GM19240 (cell line): ENCODE measurements around the gene SHC3.

Experiments
- DNase-seq: peaks from one replicate; pipeline ENCODE4 v3.0.0; 2011; ENCODE audit warnings: low spot score; ENCODE audit not compliant: insufficient read length

Gene SHC3

GRCh38 chr9:89154651-89155336, 23.8 kb downstream of the SHC3 start:
- no peak for DNase-seq

GRCh38 chr9:89154218-89154617, 24.4 kb downstream of the SHC3 start:
- no peak for DNase-seq

DNA sequence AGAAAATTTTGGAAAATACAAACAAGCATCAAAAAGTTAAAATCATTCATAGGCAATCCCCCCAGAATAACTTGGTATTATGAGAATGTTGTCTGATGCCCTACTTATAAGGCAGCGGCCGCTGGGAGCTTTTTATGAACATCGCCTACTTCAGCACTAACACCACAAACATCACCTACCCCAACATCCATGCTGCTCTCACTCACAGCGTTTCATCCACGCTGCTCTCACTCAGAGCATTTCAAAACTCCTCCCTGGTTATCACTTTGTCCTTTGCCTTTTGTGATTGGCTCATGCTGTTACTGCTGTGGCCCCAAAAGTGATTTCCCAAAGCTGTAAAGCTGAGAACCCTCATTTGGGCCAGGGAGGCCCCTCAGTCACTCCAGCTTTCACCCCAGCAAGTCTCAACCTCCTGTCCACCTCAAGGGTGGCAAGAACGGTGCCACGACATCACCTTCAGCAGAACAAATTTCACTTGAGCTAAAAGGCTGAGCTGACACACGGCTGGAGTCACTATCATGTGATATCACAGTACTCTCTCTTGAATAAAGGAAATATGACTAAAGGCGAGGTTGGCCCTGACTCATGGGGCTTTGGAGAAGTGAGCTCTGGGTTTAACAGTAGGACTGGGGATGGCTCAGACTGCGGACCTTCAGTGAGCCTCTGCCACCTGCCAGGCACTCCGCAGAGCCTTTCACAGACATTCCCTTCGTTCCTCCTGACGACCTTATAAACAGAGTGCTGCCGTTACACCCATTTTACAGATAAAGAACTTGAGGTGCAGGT, 25.2 kb downstream of the SHC3 start:
- DNase-seq: no peak

DNA sequence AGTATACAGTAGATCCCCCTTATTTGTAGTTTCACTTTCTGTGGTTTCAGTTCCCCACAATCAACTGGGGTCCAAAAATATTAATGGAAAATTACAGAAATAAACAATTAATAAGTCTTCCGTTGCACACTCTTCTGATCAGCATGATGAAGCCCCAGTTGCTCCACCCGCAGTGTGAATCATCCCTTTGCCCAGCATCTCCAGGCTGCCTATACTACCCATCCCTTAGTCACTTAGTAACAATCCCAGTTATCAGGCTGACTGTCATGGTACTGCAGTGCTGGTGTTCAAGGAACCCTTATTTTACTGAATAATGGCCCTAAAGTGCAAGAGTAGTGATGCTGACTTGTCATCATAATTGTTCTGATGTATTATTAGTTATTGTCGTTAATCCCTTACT, 28.9 kb downstream of the SHC3 start:
- no peak for DNase-seq

GRCh38 chr9:89145097-89145496, 33.5 kb downstream of the SHC3 start:
- DNase-seq: no peak

DNA sequence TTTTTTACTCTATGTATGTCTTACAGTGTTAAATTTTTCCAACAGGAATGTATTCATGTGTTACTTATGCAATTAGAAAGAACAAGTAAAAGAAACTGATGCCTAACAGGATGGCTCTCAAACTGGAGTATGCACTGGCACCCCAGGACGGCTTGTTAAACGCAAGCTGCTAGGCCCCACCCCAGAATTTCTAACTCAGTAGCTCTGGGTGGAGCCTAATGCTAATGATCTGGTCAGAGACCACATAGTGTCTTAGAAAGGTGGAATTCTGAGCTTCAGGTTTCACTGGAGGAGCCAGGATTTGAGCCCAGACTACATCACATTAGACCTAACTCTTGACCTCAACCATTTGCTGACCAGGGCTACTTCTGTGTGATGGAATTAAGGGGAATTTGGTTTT, 34.4 kb downstream of the SHC3 start:
- no peak for DNase-seq

GRCh38 chr9:89143266-89143665, 35.4 kb downstream of the SHC3 start:
- no peak for DNase-seq

- no peak for DNase-seq
Measured at GRCh38 chr9:89139455-89139854, 39.2 kb downstream of the SHC3 start.

GRCh38 chr9:89138463-89139390, 39.9 kb downstream of the SHC3 start:
- no peak for DNase-seq

DNA sequence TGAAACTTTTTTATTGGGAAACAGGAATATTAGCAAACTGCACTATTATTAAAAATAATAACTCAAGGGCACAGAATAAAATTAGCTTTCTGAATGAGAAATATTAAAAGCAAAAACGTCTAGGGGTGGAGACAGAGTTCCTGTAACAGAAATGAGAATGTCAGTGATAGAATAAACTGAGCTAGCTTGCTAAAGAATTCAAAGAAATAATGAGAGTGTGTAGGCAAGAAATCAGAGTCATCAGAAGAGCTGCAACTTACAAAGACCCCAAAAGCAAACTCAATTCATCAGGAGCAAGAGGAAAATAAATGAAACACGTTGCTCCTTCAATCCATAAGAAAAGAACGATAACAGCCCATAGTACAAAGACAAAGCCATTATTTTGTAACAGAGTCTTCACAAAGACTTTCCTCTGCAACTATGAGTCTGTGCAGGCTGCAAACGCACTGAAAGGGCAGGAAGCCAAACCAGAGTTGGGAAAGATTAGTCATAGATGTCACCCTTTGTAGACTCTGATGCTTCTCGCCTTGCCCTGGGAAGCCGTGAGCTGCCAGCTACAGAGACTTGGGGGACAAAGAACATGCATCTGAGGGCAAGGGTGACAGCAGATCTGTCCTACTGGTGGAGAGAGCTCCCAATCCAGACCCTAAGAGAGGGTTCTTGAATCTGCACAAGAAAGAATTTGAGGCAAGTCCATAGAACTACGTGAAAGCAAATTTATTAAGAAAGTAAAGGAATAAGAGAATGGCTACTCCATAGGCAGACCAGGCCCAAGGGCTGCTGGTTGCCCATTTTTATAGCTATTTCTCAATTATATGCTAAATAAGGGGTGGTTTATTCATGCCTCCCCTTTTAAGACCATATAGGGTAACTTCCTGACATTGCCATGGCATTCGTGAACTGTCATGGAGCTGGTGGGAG, 40.8 kb downstream of the SHC3 start:
- no peak for DNase-seq

DNA sequence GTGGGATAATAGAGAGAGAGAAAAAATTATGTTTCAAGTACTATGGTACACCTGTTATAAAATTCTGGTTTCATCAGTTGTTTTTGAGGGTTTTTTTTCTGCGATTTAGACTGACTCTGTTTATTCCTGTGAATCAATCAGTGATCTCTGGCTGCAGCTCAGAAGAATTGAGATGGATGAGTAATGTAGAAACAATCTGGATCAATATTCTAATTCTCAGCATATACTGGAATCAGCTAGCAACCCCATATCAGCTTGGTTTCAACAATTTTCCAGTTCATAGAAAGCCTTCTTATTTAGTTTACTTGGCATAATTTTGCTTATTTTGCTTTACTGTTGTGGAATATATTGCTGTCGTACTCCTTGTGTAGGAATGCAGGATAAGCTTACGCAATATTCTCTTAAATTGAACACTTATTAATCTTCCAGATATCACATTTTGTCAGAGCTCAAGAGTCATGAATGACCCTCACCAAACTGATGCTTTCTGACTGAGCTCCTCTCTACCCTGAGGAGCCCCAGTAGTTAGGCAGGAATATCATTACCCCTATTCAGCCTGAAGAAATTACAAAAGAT, 42.9 kb downstream of the SHC3 start:
- no peak for DNase-seq

DNA sequence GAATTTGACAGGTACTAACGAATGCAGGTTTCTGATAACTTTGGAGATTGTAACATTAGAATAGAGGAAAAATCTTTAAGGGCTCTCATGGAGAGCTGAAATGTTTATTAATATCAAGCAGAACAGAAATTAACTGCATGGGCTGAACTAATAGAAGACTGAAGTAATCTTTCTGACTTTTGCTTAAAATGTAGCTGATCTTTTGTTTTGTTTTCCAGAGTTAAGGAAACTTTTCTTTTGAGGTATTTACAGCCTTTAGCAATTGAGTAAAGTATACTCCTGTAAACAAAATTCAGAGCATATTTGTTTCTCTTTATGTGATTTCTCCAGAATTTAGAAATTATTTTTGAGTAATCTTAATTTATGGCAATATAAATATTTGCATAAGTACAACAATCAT, 43.9 kb downstream of the SHC3 start:
- DNase-seq: no peak

GRCh38 chr9:89122949-89123348, 55.7 kb downstream of the SHC3 start:
- no peak for DNase-seq

DNA sequence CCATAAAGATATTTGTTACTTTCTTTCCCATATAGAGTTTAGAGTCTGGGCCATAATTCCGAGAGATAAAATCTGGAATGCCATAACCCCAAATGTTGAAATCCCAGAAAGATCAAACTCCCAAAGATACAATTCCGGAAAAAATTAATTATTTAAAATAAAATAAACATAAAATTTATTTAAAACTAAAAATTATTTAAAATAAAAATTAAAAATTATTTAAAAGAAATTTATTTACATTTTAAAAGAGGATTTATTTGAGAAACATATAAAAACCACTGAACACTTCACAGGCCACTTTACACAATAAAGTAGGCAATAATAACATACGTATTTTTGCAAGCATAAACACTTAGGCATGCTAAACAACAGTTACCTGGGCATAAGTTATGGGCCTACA, 57.9 kb downstream of the SHC3 start:
- DNase-seq: no peak

GRCh38 chr9:89116805-89117192, 61.8 kb downstream of the SHC3 start:
- no peak for DNase-seq

DNA sequence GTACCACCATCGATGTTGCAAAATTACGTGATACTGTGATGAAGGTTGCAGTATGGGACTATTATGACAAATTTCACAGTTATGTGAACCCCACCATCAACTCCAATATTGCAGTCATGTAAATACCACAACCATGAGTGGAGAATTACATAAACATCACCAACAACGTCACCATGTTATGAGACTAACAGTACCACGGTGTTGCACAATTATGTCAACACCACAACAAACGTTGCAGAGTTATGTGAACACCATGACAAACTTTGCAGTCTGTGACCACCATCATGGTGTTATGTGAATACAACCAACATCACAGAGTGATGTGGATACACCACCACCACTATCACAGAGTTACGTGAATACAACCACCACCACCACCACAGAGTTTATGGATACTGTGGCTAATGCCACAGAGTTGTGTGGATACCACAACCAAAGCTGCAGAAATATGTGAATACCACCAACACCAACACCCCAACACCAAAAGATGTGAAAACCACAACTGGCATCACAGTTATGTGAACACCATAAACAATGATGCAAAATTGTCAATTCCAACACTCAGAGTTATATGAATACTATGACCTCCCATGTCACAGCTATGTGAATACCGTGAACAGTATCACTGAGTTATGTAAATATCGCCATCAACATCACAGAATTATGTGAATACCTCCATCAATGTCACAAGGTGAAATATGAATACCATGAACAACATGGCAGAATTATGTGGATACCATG, 62.4 kb downstream of the SHC3 start:
- DNase-seq: no peak

GRCh38 chr9:89115426-89115825, 63.2 kb downstream of the SHC3 start:
- no peak for DNase-seq

- DNase-seq: no peak
Measured at GRCh38 chr9:89114741-89115140, 63.9 kb downstream of the SHC3 start.

DNA sequence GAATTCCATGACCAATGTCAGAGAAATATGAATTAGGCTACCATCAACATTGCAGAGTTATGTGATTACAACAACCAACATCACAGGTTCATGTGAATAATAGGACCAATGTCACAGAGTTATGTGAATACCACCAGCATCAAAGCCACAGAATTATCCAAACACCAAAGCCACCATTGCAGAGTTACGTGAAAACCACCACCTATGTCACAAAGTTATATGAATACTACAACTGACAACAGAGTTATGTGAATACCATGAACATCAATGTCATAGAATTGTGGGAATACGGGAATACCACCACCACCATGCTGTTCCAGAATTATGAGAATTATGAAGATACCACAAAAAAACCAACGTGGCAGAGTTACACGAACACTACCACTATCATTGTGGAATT, 64.8 kb downstream of the SHC3 start:
- no peak for DNase-seq

GRCh38 chr9:89112243-89112642, 66.4 kb downstream of the SHC3 start:
- DNase-seq: no peak
